ENCODE data around the gene PATJ.

PATJ gene

DNA sequence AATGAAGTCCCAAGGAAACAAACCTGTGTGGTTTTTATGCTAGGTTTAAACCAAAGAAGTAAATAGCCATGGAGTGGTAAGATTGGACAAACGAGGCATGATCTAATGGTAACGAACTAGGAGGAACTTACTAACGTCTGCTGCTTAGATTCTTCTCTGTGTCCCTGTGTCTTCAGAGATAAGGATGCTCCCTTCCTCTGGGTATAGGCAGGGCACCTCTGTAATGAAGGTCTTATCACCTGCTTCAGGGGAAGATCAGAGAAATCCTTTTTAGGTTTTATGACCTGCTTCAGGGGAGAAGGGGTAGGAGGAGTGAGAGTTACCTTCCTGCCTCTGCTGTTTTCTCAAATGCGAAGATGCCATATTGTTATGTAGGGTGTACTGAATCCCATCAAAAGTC is 237.4 kb downstream of the PATJ start:
- no peak for DNase-seq (ENCODE audit: low read depth, low spot score)

DNA sequence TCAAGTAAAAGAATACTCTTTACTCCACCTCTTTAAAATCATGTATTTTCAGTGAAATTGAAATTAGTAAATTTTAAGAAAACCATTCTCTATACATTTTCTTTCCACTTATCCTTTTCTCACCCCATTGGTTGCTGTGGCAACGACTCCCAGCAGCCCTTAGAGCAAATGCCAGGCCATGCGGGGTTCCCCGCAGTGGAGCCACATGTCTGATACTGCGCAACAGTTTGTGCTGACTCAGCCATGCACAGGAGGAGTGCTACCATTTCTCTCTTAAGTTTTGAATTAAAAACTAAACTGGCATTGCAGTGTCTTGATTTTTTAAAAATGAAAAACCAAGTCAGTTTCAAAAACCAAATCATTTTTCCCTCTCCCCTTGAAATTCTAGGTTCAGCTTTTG is 238.3 kb downstream of the PATJ start:
- peak; percentile 12 for DNase-seq (ENCODE audit: low read depth, low spot score)

DNA sequence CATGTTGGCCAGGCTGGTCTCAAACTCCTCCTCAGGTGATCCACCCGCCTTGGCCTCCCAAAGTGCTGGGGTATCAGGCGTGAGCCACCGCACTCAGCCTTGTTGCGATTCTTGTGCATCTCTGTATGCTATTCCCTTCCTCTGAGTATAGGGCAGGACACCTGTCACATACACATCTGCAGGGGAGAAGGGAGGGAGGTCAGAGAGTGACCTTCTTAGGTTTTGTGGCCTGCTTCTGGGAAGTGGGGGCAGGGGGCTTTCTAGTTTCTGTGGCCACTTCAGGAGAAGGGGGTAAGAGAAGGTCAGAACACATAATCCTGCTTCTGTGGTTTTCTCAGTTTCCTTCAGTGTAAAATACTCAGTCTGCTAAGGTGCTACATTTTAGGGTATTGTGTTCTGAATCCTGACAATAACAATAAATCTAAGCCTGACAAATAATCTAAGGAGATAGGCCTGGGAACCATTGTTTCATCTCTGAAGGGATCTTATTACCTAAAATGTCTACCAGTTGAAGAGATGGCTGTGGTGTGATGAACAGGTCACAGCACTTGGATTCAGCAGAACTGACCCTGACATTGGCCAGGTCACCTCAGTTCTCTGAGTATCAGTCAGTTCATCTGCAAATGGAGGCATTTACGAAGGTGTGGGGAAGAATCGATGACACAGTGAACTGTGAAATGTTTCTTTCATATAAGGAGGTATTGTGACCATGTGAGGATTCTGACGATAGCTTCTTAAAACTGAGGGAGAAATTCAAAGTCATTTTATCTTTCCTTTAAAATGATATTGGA is 239.8 kb downstream of the PATJ start:
- DNase-seq (ENCODE audit: low read depth, low spot score): no peak

DNA sequence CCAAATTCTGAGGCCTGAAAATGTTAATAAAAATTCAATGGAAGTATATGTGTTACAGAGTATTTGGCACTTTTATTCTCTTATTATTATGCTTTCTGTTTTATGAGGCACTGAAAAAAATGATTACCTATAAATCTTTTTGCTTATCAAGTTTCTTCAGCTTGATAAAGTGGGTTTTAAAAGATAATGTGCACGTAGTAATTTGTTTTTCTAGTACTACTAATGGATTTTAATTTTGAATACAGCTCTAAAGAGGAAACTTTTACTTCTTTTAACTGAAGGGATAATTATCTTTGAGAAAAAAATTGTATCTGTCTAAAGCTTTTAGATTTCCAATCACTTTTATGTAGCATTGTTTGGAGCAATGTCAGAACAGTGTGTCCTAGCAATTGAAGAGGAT is 241.0 kb downstream of the PATJ start:
- no peak for DNase-seq (ENCODE audit: low read depth, low spot score)

DNA sequence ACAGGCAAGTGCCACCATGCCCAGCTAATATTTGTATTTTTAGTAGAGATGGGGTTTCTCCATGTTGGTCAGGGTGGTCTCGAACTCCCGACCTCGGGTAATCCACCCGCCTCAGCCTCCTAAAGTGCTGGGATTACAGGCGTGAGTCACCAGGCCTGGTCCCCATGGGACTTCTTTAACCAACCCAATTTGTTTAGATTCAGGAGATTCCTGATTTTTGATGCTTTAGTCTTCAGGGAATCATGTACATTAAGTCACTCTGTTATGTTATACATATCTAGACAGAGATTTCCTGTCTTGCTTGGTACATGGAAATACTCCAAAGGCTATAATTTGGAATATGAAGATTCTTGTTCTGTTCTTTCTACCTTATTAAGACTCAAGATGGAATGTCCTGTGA is 250.0 kb downstream of the PATJ start:
- DNase-seq (ENCODE audit: low read depth, low spot score): no peak

- DNase-seq (ENCODE audit: low read depth, low spot score): peak; percentile 86
These were observed 251.2 kb downstream of the PATJ start for GRCh38 chr1:61993331-61993961.

DNA sequence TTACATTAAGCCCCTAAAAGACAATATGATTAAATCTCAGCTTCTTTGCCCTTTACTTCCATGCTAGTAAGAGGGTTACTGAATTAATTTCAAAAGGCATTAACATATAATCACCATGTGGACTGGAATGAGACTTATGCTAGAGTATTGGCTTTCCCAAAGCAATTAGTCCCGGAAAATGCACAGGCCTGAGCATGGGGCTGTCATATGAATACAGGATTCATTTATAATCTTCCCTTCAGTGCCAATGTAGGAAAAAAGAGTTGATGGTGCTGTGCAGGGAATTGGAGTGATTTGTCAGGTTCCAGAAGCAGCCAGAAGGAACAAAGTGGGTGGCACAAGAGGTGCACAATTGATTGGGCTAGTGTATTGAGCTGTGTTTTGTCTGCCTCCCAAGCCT is 253.4 kb downstream of the PATJ start:
- peak; percentile 7 for DNase-seq (ENCODE audit: low read depth, low spot score)

DNA sequence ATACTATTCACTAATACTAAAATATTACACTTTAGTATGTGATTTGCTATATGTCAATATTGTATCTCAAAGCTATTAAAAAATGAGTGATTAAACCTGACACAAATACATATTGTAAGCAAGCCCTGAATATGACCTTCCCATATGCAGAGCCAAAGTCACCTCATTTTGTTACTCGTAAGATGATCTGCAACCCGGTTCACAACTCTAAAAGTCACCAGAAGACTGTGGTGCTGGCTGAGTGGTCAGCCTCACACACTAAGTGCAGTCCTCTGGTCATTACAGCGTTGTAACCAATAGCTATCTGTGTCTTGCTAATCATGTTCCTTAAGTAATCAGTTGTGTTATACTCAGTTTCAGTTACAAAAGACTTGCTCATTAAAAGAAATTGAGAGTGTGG is 254.8 kb downstream of the PATJ start:
- no peak for DNase-seq (ENCODE audit: low read depth, low spot score)

GRCh38 chr1:62003777-62004176 is 261.5 kb downstream of the PATJ start:
- DNase-seq (ENCODE audit: low read depth, low spot score): no peak

DNA sequence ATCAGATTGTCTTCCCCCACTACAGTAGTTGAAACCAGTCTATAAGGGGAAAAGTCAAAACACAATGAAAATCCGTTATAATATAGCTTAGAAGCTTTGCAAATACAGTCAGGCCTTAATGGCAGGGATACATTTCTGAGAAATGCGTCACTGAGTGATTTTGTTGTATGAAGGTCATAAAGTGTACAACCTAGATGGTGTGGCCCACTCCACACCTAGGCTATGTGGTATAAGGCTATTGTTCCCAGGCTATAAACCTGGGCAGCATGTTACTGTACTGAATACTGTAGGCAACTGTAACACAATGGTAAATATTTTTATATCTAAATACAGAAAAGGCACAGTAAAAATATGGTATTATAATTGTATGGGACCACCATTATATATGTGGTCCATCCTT is 264.4 kb downstream of the PATJ start:
- no peak for DNase-seq (ENCODE audit: low read depth, low spot score)

GRCh38 chr1:62011006-62011405 is 268.7 kb downstream of the PATJ start:
- no peak for DNase-seq (ENCODE audit: low read depth, low spot score)

GRCh38 chr1:62012095-62012494 is 269.8 kb downstream of the PATJ start:
- no peak for DNase-seq (ENCODE audit: low read depth, low spot score)

GRCh38 chr1:62012836-62013235 is 270.6 kb downstream of the PATJ start:
- no peak for DNase-seq (ENCODE audit: low read depth, low spot score)

DNA sequence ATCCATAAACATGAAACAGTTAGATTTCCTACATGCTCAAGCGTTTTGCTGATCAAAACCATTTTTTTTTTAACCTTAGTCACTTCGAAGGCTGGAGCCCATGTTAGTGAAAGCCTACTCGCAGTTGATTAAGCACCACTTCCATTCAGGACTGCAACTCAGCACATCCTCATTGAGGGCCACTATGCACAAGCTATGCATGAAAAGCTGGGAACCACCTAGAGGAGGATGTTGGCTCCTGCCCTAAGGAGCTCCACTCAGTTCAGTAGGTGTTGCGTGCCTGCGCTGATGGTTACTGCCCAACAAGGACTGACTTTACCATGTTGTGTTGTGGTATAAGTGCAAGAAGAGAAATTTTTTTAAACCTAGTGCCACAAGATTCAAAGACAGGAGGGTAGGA is 271.0 kb downstream of the PATJ start:
- DNase-seq (ENCODE audit: low read depth, low spot score): no peak

DNA sequence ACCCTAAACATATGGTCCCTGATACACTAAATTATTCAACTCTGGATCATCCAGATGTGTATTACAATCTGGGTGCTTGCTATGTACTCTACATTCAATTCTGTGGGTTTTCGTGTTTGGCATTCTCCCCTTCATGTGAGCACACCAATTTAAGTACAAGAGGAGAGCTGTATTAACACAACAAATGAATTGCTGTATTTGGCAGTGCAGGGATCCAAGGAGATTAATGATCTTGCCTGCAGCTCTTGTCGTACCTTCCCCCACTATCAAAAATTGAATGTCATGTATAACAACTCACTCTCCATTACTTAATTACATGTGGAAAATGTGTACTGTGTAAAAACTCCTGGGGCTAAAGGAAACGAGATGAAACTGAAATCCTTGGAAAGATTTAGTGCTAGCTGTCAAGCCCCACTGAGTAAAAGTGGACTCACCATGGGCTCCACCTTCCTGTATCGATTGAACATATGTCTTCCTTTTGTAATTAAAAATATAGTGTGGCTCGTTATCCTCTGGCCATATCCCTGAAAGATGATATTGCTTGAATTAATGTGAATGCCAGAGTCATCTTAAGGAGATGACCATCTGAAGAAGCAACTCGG is 280.2 kb downstream of the PATJ start:
- no peak for DNase-seq (ENCODE audit: low read depth, low spot score)

GRCh38 chr1:62024690-62025089 is 282.4 kb downstream of the PATJ start:
- DNase-seq (ENCODE audit: low read depth, low spot score): no peak

DNA sequence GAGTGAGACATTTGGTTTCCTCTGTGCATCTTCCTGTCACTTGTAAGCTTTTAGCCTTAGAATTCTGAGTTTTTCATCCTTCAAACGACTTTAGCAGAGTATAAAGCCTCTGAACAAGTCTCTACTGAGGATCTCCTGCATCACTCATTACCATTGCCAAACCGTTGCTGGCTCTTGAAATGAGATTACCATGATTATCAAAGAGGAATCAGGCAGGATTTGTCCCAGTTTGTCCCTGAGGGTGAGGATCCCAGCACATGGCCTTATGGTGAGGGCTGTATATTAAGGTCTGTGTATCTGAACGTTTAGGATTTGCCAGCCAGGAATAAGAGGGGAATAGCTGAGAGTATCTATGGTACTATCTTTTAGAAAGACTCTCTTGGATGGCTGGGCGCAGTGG is 282.9 kb downstream of the PATJ start:
- no peak for DNase-seq (ENCODE audit: low read depth, low spot score)

DNA sequence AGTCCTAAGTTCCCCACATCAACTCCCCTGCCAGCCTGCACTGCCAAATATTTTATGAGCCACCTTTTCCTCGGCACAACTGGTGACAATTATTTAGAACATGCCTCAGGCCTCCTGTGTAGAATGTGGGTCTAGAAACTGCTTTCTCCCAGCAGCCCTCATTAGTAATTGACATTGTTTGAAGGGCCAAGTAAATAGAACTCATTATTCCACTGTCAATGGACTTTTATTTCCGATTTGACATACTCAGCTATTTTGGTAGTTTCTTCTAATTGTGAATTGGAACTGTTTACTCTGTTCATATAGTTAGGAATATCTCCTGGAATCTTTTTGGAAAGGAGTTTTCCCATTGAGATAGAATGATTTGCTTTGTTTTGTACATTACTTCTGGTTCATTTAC is 283.6 kb downstream of the PATJ start:
- no peak for DNase-seq (ENCODE audit: low read depth, low spot score)

- no peak for DNase-seq (ENCODE audit: low read depth, low spot score)
These were observed 287.4 kb downstream of the PATJ start for GRCh38 chr1:62029704-62030103.

- DNase-seq (ENCODE audit: low read depth, low spot score): no peak
These were observed 292.5 kb downstream of the PATJ start for GRCh38 chr1:62034790-62035189.

DNA sequence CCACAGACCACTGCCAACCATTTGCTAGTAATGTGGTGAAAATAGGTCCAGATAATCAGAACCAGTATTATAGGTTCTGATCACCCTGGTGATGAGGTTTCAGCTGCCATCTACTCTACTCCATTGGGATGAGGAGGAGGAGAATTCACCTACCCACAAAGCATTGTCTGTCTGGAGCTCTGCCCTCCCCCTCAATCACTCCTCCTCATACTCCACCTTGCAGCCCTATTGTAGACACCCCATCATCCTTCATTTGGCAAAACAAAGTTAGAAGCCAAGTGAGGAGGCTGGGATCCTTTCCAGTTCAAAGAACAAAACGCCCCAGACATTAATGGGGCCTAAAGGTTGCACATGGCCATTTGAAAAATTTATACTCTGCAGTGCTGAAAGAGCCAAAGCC is 295.0 kb downstream of the PATJ start:
- no peak for DNase-seq (ENCODE audit: low read depth, low spot score)

- DNase-seq (ENCODE audit: low read depth, low spot score): no peak
These were observed 296.5 kb downstream of the PATJ start for GRCh38 chr1:62038594-62039284.

DNA sequence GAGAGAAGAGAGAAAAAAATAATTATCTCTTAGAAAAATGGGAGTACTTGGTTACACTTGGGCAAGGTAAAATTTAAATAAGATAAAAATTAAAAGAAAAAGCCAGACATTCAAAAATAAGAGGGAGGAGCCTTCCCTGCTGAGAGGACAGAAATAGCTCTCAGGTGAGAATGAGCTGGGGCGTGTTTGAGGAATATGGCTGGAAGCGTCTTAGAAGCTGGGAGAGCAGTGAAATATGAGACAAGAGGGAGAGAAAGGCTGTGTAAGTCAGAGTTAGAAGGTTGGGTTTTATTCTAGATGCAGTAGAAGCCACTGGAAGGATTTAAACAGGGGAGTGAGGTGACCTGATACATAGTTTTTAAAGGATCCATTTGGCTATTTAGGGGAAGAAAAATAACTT is 298.2 kb downstream of the PATJ start:
- no peak for DNase-seq (ENCODE audit: low read depth, low spot score)
